ENCODE data around the gene ARHGAP8. TPM values are rescaled to one million over a fixed set of nuclear protein-coding genes. Genes with fewer than 3 reads are reported as not detected.

ARHGAP8 gene
- total RNA-seq: 0.16 TPM
- long read RNA-seq: 0 reads

GRCh38 chr22:44752285-44753188 is at the start of gene ARHGAP8:
ARHGAP8 (plus strand) TSS chr22:44752575; CDS start chr22:44786528, 33,953 bp downstream.
- no peak for ATAC-seq
- intact Hi-C loops (cut with DNase I): no loop called here
- no peak for DNase-seq (ENCODE audit: missing footprints)

GRCh38 chr22:44703255-44703870 is 49.0 kb upstream of the ARHGAP8 start:
- ATAC-seq: no peak
- no peak for DNase-seq (ENCODE audit: missing footprints)
- intact Hi-C loops (cut with DNase I): no loop called here

GRCh38 chr22:44704159-44705021 is 48.0 kb upstream of the ARHGAP8 start:
- intact Hi-C loops (cut with DNase I): no loop called here
- no peak for DNase-seq (ENCODE audit: missing footprints)
- no peak for ATAC-seq

- no peak for DNase-seq (ENCODE audit: missing footprints)
- intact Hi-C loops (cut with DNase I): no loop called here
- no peak for ATAC-seq
These were observed 47.4 kb upstream of the ARHGAP8 start for GRCh38 chr22:44705022-44705297.

GRCh38 chr22:44706488-44706887 is 45.9 kb upstream of the ARHGAP8 start:
- intact Hi-C loops (cut with DNase I): no loop called here

GRCh38 chr22:44707178-44707577 is 45.2 kb upstream of the ARHGAP8 start:
- intact Hi-C loops (cut with DNase I): no loop called here
- ATAC-seq: no peak
- DNase-seq (ENCODE audit: missing footprints): no peak

More at GRCh38 chr22:44706488-44706887, 45.9 kb upstream of the ARHGAP8 start:
- no peak for ATAC-seq
- DNase-seq (ENCODE audit: missing footprints): no peak

GRCh38 chr22:44707752-44708151 is 44.6 kb upstream of the ARHGAP8 start:
- ATAC-seq: no peak
- intact Hi-C loops (cut with DNase I): no loop called here

GRCh38 chr22:44709881-44710392 is 42.4 kb upstream of the ARHGAP8 start:
- DNase-seq (ENCODE audit: missing footprints) (no peak), ATAC-seq (no peak)
- intact Hi-C loops (cut with DNase I): no loop called here

More at GRCh38 chr22:44707752-44708151, 44.6 kb upstream of the ARHGAP8 start:
- DNase-seq (ENCODE audit: missing footprints): no peak

- ATAC-seq (no peak), DNase-seq (ENCODE audit: missing footprints) (no peak)
- intact Hi-C loops (cut with DNase I): no loop called here
These were observed 41.7 kb upstream of the ARHGAP8 start for GRCh38 chr22:44710474-44711240.

- no peak for ATAC-seq
- intact Hi-C loops (cut with DNase I): no loop called here
- DNase-seq (ENCODE audit: missing footprints): no peak
These were observed 41.2 kb upstream of the ARHGAP8 start for GRCh38 chr22:44711241-44711560.

GRCh38 chr22:44711690-44712555 is 40.5 kb upstream of the ARHGAP8 start:
- intact Hi-C loops (cut with DNase I): no loop called here

GRCh38 chr22:44712962-44713361 is 39.4 kb upstream of the ARHGAP8 start:
- DNase-seq (ENCODE audit: missing footprints): no peak
- intact Hi-C loops (cut with DNase I): no loop called here
- no peak for ATAC-seq

More at GRCh38 chr22:44711690-44712555, 40.5 kb upstream of the ARHGAP8 start:
- no peak for DNase-seq (ENCODE audit: missing footprints)
- ATAC-seq: no peak

GRCh38 chr22:44714703-44715350 is 37.5 kb upstream of the ARHGAP8 start:
- DNase-seq (ENCODE audit: missing footprints) (no peak), ATAC-seq (no peak)
- intact Hi-C loops (cut with DNase I): no loop called here

GRCh38 chr22:44718418-44718817 is 34.0 kb upstream of the ARHGAP8 start:
- intact Hi-C loops (cut with DNase I): no loop called here
- no peak for ATAC-seq
- no peak for DNase-seq (ENCODE audit: missing footprints)

GRCh38 chr22:44719586-44720368 is 32.6 kb upstream of the ARHGAP8 start:
- intact Hi-C loops (cut with DNase I): no loop called here
- no peak for DNase-seq (ENCODE audit: missing footprints)
- ATAC-seq: no peak

- intact Hi-C loops (cut with DNase I): no loop called here
- DNase-seq (ENCODE audit: missing footprints) (no peak), ATAC-seq (no peak)
These were observed 31.2 kb upstream of the ARHGAP8 start for GRCh38 chr22:44721213-44721612.

- ATAC-seq (no peak), DNase-seq (ENCODE audit: missing footprints) (no peak)
- intact Hi-C loops (cut with DNase I): no loop called here
These were observed 29.8 kb upstream of the ARHGAP8 start for GRCh38 chr22:44722611-44723010.

All from Right ventricle myocardium inferior (tissue), 1 donor.